GM18519 (cell line): ENCODE results near the gene PSORS1C1.

ENCODE experiments used
- ATAC-seq: cut with Tn5 transposase; IDR thresholded peaks from one replicate; pipeline ENCODE4 v1.9.1; 2021; ENCODE audit warnings: mild to moderate bottlenecking, moderate library complexity; ENCODE audit not compliant: unreplicated experiment, low FRiP score

PSORS1C1 gene

GRCh38 chr6:31125162-31125561 lies 10.6 kb downstream of the PSORS1C1 start:
- no peak for ATAC-seq

GRCh38 chr6:31125586-31126363 lies 11.2 kb downstream of the PSORS1C1 start:
- no peak for ATAC-seq

GRCh38 chr6:31126396-31127175 lies 12.0 kb downstream of the PSORS1C1 start:
- ATAC-seq, result no peak

GRCh38 chr6:31128093-31128676 lies 13.6 kb downstream of the PSORS1C1 start:
- no peak for ATAC-seq

GRCh38 chr6:31129130-31129529 lies 14.5 kb downstream of the PSORS1C1 start:
- ATAC-seq, result no peak

- ATAC-seq, result no peak
Observed at GRCh38 chr6:31130751-31131150, 16.2 kb downstream of the PSORS1C1 start.

GRCh38 chr6:31131595-31131994 lies 17.0 kb downstream of the PSORS1C1 start:
- no peak for ATAC-seq

- no peak for ATAC-seq
Observed at GRCh38 chr6:31132806-31133205, 18.2 kb downstream of the PSORS1C1 start.

- no peak for ATAC-seq
Observed at GRCh38 chr6:31135710-31136109, 21.1 kb downstream of the PSORS1C1 start.

GRCh38 chr6:31138982-31139381 lies 24.4 kb downstream of the PSORS1C1 start, which contains the start of gene PSORS1C2:
Gene PSORS1C2, minus strand, starts transcription at chr6:31139066. Its CDS starts 40 bp downstream, at chr6:31139026.
- ATAC-seq, result no peak

- no peak for ATAC-seq
Observed at GRCh38 chr6:31139599-31139998, 25.0 kb downstream of the PSORS1C1 start.

GRCh38 chr6:31140643-31141042 lies 26.0 kb downstream of the PSORS1C1 start:
- ATAC-seq, result no peak

- ATAC-seq, result no peak
Observed at GRCh38 chr6:31142361-31142761, 27.8 kb downstream of the PSORS1C1 start.

GRCh38 chr6:31143148-31143547 lies 28.5 kb downstream of the PSORS1C1 start:
- no peak for ATAC-seq

GRCh38 chr6:31144296-31144969 lies 29.8 kb downstream of the PSORS1C1 start:
- ATAC-seq, result no peak

GRCh38 chr6:31144970-31145340 lies 30.4 kb downstream of the PSORS1C1 start:
- ATAC-seq, result no peak

GRCh38 chr6:31145386-31145785 lies 30.8 kb downstream of the PSORS1C1 start:
- no peak for ATAC-seq

- ATAC-seq, result no peak
Observed at GRCh38 chr6:31149827-31150447, 35.3 kb downstream of the PSORS1C1 start.

- no peak for ATAC-seq
Observed at GRCh38 chr6:31152781-31153180, 38.2 kb downstream of the PSORS1C1 start.

- no peak for ATAC-seq
Observed at GRCh38 chr6:31154436-31154835, 39.8 kb downstream of the PSORS1C1 start.
